Naive thymus-derived CD8-positive, alpha-beta T cell (primary cell): ENCODE measurements around the gene CTSH. TPM values are rescaled to one million over a fixed set of nuclear protein-coding genes. Genes with fewer than 3 reads are reported as not detected.

Source experiments
- polyA plus RNA-seq, 3 donors: library from polyadenylated mRNA; unstranded; fragments of 300-500 nt; fragmentation: Illumina TruSeq; gene quantifications; one replicate each; pipeline ENCODE4 v1.2.3, GENCODE V29; 2021
- total RNA-seq, 8 experiments: library from RNA in 2 of 8; stranded (reverse) in 2 of 8; gene quantifications; one replicate each; pipeline ENCODE4 v1.2.3 and lab custom pipeline; 2021 to 2026

Gene CTSH
- total and polyA plus RNA-seq, 5 experiments from 2014 or later = 3.6 to 7.9 (median 5.8) TPM

Other genes starting within 250 kb of the CTSH start
- gene ADAMTS7, start 133.6 kb downstream of the CTSH start, total RNA-seq = under 1 TPM; 0.16 to 0.31 TPM
- gene ADAMTS7, start 133.6 kb downstream of the CTSH start, polyA plus RNA-seq = not detected
- gene MORF4L1, start 72.2 kb downstream of the CTSH start, total RNA-seq = 100 to 1,000 TPM; 271 to 320 TPM
- 100 to 1,000 TPM; 286 to 311 (median 298) TPM for gene MORF4L1, start 72.2 kb downstream of the CTSH start, polyA plus RNA-seq
- gene RASGRF1, start 145.7 kb upstream of the CTSH start, total RNA-seq = under 1 TPM in 1 of 2 experiments, not detected in 1; 0.14 TPM
- not detected for gene RASGRF1, start 145.7 kb upstream of the CTSH start, polyA plus RNA-seq